LHCN-M2 (cell line): ENCODE results near the gene NEB. TPM values are rescaled to one million over a fixed set of nuclear protein-coding genes. Genes with fewer than 3 reads are reported as not detected.

ENCODE experiments used
- DNase-seq: peaks from one replicate; pipeline ENCODE4 v3.0.0-alpha.2; 2012; ENCODE audit warnings: low read depth
- polyA plus RNA-seq: library from polyadenylated mRNA; unstranded; fragments of >200 nt; gene quantifications from one replicate; pipeline ENCODE4 v1.2.1, GENCODE V29; 2012; ENCODE audit warnings: missing spikeins
- total RNA-seq: library from RNA; depleted of rRNA; stranded (reverse); fragments of >200 nt; gene quantifications from 2 replicates; pipeline ENCODE4 v1.2.3, GENCODE V29; 2014; rRNA removed

Gene NEB
- 0.32 and 2.6 TPM in 2 replicates for total RNA-seq
- 0.39 TPM for polyA plus RNA-seq

- peak; percentile 92 for DNase-seq
Measured at GRCh38 chr2:151733771-151734672, at the start of gene NEB. NEB (minus strand) TSS chr2:151734476; CDS start chr2:151733156, 1,320 bp downstream.

- DNase-seq = no peak
Measured at GRCh38 chr2:151783133-151783520, 48.9 kb upstream of the NEB start.

GRCh38 chr2:151782378-151783132, 48.3 kb upstream of the NEB start:
- DNase-seq = no peak

- no peak for DNase-seq
Measured at GRCh38 chr2:151781642-151782041, 47.4 kb upstream of the NEB start.

- no peak for DNase-seq
Measured at GRCh38 chr2:151780938-151781337, 46.7 kb upstream of the NEB start.

GRCh38 chr2:151777935-151778334, 43.7 kb upstream of the NEB start:
- DNase-seq = no peak

GRCh38 chr2:151777487-151777886, 43.2 kb upstream of the NEB start:
- no peak for DNase-seq

GRCh38 chr2:151776367-151776766, 42.1 kb upstream of the NEB start:
- DNase-seq = no peak

GRCh38 chr2:151775057-151775740, 40.9 kb upstream of the NEB start:
- peak; percentile 32 for DNase-seq

- DNase-seq = peak; percentile 88
Measured at GRCh38 chr2:151774506-151774905, 40.2 kb upstream of the NEB start.

GRCh38 chr2:151771599-151772358, 37.5 kb upstream of the NEB start:
- DNase-seq = peak; percentile 92

- DNase-seq = no peak
Measured at GRCh38 chr2:151770995-151771394, 36.7 kb upstream of the NEB start.

GRCh38 chr2:151769606-151770005, 35.3 kb upstream of the NEB start:
- DNase-seq = no peak

GRCh38 chr2:151767536-151767935, 33.3 kb upstream of the NEB start:
- no peak for DNase-seq

- no peak for DNase-seq
Measured at GRCh38 chr2:151766437-151767153, 32.3 kb upstream of the NEB start.

GRCh38 chr2:151765760-151766410, 31.6 kb upstream of the NEB start:
- DNase-seq = no peak

- DNase-seq = peak; percentile 37
Measured at GRCh38 chr2:151762694-151763093, 28.4 kb upstream of the NEB start.

- no peak for DNase-seq
Measured at GRCh38 chr2:151761687-151762086, 27.4 kb upstream of the NEB start.

GRCh38 chr2:151761193-151761592, 26.9 kb upstream of the NEB start:
- no peak for DNase-seq

GRCh38 chr2:151760139-151760650, 25.9 kb upstream of the NEB start:
- DNase-seq = no peak
